Stimulated activated CD8-positive, alpha-beta memory T cell treated with anti-CD3 and anti-CD28 coated beads, Interleukin-7, amount 100 ng/mL, for 24 hours (primary cell): Measurements from ENCODE around the gene C1orf105.

Experiments
- DNase-seq: peaks from one replicate; pipeline ENCODE4 v3.0.0-alpha.2; 2020; ENCODE audit warnings: low read depth

C1orf105 gene

GRCh38 chr1:172457479-172458130 is 37.1 kb downstream of the C1orf105 start:
- no peak for DNase-seq

GRCh38 chr1:172460177-172460576 is 39.7 kb downstream of the C1orf105 start:
- no peak for DNase-seq

DNA sequence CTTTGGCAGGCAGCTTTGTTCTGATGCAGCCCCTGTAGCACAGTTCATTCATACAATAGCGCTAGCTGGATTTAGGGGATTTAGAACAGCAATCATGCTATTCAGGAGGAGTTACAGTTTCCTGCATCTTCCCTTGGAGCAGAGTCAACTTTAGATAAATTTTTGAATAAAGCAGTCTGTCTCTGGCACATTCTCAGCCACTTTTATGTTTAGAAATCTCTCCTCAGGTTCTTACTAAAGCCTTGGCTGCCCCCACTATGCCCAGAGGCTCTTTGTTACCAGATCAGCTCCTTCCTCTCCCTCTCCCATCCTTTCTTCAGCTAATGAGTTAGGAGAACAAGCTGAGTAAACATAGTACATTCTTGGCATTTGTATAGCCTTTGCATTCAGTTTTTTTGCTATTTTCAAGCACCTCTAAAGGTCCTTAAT is 40.4 kb downstream of the C1orf105 start:
- DNase-seq = no peak

- no peak for DNase-seq
Measured at GRCh38 chr1:172465617-172466016, 45.1 kb downstream of the C1orf105 start.

GRCh38 chr1:172466795-172467407 is 46.4 kb downstream of the C1orf105 start:
- DNase-seq = no peak

DNA sequence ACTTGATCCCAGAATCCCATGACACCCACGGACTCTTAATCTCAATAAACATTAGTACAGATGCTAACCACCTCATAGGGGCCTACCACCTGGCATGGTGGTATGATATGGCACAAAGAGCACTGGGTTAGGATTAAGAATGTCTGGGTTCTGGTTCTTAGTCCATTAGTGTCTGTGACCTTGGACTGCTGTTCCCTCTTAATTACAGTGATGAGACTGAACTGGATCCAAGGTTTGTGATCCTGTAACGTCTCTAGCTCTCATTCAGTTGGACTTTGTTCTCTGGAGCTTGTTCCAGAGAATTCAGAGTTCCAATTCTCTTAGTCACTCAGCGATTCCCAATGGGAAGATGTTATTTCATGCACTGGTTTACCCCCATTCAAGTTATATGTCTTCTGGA is 47.0 kb downstream of the C1orf105 start:
- no peak for DNase-seq

- DNase-seq = no peak
Measured at GRCh38 chr1:172468296-172468695, 47.8 kb downstream of the C1orf105 start.

DNA sequence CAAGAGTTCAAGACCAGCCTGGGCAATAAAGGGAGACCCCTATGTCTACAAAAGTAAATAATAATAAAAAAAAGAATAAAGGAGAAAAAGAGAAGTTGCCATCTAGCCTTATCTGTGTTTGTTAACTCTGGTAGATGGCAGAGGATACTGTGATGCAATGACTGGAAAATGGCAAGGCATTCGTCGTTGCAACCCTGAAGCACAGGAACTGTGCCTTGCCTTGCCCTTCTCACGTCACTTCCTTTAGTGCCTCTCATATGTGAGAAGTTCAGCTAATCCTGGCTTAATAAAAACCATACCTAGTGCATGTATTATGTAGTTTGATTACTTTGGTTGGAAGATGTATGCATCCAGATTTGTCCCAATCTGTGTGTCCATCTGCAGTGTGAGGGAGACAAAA is 49.2 kb downstream of the C1orf105 start:
- no peak for DNase-seq

- DNase-seq = no peak
Measured at GRCh38 chr1:172470149-172470548, 49.7 kb downstream of the C1orf105 start.

DNA sequence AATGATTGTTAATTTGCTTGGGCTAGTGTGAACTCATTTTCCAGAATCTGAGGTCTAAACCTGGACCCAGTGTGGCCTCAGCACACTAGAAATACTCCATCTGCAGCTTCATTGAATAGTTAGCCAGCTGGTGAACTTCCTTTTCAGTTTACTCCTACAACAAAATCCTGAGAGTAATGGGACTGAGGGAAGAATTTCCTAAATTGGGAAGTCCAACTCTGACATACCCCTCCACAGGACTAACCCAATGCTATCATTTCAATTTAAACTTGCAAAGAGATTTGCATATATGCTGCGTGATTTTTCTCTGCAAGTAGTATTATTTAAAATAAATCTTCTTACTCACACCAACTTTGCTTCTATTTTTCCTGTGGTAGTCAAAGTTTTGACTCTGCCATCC is 51.2 kb downstream of the C1orf105 start:
- no peak for DNase-seq

DNA sequence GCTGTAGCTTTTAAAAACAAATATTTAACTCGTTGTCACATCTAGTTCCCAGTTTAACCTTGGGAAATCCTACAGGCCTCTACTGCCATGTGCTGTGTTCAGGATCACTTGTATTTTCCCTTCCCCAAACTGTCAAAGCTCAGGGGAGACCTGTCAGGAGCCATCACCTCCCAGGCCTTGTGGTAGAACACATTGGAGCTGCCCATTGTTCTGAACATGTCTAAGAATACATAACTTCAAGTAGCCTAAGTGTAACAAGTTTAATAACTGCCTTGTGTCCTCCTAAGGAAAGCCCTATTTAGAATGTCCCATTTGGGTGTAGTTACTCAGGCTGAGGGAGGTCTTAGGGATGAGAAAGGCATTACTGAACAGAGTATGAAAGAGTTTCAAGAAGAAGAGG is 52.0 kb downstream of the C1orf105 start:
- DNase-seq = no peak

- no peak for DNase-seq
Measured at GRCh38 chr1:172473302-172473701, 52.8 kb downstream of the C1orf105 start.

GRCh38 chr1:172473842-172474241 is 53.4 kb downstream of the C1orf105 start:
- DNase-seq = no peak

DNA sequence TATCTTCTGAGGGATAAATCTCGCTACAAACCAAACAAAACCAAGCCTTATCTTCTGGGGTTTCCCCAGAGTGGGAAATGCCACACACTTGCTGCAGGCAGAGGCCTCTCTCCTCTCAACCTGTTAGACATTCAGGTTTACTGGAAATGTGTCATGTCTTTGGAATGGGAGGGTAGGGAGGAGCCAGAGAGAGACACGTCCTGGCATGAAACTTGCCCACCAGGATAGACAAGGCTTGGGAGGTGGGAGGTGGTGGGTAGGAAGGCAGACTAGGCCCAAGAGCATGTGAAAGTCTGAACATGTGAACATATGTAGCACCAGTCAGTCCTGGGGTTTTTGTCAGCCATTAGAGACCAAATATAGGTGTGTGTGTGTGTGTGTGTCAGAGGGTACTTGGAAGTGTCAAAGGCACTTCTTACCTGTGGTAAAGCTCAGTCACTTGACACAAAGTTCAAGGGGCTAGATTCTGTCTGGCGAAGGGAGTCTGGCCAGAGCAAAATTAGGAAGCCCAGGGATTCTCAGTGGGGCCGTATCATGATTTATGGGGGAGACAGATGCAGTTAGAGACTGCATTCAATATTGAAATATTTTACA is 55.8 kb downstream of the C1orf105 start:
- DNase-seq = no peak

DNA sequence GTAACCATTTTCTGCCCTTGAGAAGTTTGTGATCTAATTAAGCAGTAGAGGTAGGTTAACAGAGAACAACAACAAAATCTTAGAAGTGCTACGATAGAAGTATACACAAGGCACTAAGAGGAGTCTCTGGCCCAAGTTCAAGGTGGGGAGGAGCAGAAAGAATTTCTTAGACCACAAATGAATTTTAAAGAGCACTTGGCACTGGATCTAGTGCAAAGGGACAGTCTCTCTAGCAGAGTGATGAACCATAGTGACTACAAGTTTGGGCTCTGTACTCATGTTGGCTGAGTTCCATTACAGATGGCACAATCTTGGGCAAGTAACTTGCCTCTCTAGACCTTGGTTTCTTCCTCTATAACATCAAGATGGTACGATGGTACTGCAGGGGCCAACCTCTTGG is 56.7 kb downstream of the C1orf105 start:
- no peak for DNase-seq

DNA sequence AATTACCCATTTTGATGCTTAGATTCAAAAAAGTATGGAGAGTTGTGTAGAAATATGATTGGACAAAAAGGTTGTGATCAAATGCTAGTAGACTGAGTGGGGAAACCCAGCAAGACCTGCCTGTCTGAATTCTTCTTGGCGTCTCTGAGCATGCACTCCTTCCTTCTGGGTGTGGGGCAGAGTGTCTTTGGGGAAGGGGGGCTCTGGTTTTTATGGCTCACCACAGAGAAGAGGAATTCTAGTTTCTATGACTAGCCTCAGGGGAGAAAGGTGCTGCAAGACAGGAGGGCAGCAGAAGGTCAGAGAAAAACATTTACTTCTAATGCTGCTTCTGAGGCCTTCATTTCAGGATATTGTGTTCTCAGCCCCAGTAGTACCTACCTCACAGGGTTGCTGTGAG is 57.3 kb downstream of the C1orf105 start:
- no peak for DNase-seq

- DNase-seq = no peak
Measured at GRCh38 chr1:172478485-172478884, 58.0 kb downstream of the C1orf105 start.

- DNase-seq = no peak
Measured at GRCh38 chr1:172480431-172480830, 59.9 kb downstream of the C1orf105 start.

GRCh38 chr1:172482044-172482443 is 61.6 kb downstream of the C1orf105 start:
- DNase-seq = no peak

GRCh38 chr1:172483448-172483847 is 63.0 kb downstream of the C1orf105 start:
- DNase-seq = no peak

- DNase-seq = no peak
Measured at GRCh38 chr1:172484252-172484651, 63.8 kb downstream of the C1orf105 start.

GRCh38 chr1:172485626-172486025 is 65.1 kb downstream of the C1orf105 start:
- DNase-seq = no peak

DNA sequence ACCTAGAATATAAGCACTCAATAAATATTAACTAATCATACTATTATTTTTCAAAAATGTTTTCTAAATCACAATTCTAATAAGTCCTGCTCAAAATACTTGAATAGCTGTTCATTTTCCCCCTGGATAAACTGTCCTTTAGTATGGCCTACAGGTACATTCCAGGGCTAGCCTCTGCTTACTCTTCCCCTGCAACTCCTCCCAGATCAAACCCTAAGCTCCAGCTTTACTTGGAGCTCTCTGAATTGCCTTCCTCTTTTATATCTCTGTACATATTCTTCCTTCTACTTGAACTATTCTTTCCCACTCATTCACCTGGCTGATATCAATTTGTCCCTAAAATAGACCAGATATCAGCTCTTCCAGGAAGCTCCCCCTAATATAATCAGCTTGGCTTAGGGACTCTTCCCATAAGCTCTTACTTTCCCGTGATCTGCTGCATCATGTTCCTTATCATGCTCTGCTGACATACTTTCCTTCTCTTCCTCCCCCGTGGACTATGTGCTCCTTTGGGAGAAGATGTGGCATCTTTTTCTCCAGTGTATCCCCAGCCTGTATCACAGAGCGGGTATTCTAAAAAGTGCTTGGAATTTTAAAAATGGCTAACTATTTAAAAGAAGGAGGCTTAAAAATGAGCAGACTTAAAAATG is 66.4 kb downstream of the C1orf105 start:
- no peak for DNase-seq
